Cardiac atrium fibroblast (primary cell): ENCODE measurements around the gene TMEM167B. TPM values are rescaled to one million over a fixed set of nuclear protein-coding genes. Genes with fewer than 3 reads are reported as not detected.

Experiments used
- total RNA-seq: library from RNA; depleted of rRNA; stranded (reverse); fragments of >200 nt; gene quantifications from 2 replicates; pipeline ENCODE4 v1.2.3, GENCODE V29; 2015

The TMEM167B gene
- total RNA-seq = 18.8 and 20.2 TPM in 2 replicates

DNA sequence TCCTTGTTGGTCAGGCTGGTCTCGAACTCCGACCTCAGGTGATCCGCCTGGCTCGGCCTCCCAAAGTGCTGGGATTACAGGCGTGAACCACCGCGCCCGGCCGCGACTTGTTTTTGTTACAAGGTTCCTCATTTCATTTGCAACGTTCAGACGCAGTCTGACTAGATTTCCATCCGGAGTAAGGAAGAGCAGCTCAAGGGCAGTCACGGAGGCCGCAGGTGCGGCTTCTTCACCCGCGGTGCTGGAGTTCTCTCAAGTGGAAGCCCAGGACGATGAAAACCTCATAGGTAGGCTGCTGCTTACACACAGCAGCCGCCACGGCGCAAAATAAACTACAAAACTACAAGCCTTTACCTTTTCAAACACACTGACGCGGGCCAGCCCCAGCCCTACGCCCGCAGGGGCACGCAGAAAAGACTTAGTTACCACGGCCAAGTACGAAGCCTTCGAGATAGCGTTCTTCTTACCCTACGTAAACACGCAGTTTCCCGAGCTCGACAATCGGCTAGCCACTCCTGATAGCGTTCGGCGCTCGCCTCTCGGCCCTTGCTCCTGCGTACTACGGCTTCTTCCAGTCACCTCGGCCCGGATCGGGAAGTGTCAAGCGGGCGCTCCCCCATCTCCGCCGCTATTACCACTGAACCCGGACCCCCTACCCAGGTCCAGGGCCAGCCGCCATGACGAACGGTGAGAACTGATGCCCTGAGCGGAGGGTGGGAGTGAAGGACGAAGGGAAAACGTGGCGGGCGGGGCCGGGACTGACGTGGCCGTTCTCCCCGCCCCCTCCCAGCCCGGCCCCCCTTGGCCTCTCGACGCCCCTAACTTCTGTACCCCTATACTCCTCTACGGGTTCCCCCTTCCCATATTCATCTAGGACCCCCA, at the start of gene TMEM167B:
TMEM167B (plus strand) TSS at position 569 of the 882 bp plus-strand sequence; CDS start at position 678, 109 bp downstream.

DNA sequence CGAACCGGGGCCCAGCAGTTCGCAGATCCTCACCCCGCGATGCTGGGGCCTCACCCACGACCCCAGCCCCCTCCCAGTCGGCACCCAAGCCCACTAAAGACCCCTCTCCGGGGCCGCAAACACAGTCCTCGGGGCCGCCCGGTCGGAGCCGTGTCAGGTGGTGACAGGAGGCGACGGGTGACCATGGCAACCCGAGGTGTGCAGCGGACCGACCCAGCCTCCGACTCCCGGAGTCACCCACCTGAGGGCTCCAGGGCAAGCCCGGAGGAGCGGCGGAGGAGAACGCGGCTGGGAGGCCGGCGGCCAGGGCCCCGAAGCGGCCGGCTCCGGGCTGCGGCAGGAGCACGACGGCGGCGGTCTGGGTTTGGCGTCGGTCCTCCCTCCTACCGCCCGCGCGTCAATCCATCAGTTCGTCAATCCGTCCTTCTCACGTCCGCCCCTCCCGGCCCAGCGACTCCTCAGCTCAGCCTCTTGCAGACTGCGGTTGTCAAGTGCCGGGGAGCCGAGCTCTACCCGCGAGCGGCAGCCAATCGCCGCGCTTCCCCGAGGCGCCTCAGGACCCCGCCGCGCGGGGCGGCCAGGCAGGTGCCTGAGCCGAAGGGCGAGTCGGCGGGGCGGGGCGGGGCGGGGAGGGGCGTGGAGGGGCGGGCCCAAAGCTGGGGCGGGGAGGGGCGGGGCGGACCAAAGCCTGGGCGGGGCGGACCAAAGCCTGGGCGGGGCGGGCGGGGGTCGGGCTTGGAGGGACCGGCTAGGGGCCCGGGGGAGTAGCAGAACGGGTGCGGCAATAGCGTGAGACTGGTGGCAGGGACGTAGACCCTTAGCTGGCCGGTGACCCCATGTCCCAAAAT, 48.7 kb upstream of the TMEM167B start, which contains the start of gene WDR47:
WDR47 (minus strand) TSS at position 482 of the 848 bp plus-strand sequence. CDS start 18,590 bp downstream, outside the sequence.

DNA sequence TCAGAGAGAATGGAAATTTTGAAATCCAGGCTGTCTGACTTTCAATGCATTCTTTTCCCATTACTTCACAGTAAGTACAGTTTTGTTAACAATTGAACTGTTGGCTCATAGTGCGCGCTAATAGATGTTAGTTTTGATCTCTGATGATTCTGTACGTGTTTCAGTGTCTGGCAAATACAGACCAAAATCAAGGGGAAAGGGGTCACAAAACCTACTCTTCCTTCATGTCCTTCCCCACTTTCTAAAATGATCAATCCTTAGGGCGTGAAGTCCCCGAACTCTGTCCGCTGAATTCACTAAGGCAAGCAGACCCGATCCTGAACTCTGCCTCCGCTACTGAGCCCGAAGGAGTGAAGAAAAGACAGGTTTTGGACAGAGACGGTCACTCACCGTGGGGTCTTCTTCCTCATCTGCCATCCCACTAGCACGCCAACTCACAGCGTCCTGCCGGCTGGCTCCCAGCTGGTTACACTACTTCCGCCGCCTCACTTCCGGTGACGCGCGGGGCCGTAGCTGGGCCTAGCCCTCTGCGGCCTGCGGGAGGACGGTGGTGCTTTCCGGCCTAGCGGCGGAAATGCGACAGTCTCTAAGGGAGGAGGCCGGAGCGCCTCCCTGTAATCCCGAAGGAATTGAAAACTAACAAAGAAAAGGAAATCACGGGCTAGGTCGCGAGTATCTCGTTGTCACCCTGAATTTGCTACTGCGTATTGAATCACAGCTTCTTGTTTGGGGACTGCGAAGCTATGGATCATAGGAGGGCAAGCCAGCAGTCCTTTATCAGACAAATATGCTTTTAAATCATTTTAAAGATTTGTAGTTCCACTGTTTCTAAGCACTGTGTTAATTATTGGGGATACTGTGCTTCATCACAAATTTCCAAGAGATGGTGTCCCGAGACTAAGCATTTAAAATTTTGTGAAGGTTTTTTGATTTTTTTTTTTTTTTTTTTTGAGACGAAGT, 14.8 kb upstream of the TMEM167B start, which contains the start of gene TAF13:
TAF13 (minus strand) TSS at position 473 of the 960 bp plus-strand sequence; CDS start at position 417, 56 bp downstream.

DNA sequence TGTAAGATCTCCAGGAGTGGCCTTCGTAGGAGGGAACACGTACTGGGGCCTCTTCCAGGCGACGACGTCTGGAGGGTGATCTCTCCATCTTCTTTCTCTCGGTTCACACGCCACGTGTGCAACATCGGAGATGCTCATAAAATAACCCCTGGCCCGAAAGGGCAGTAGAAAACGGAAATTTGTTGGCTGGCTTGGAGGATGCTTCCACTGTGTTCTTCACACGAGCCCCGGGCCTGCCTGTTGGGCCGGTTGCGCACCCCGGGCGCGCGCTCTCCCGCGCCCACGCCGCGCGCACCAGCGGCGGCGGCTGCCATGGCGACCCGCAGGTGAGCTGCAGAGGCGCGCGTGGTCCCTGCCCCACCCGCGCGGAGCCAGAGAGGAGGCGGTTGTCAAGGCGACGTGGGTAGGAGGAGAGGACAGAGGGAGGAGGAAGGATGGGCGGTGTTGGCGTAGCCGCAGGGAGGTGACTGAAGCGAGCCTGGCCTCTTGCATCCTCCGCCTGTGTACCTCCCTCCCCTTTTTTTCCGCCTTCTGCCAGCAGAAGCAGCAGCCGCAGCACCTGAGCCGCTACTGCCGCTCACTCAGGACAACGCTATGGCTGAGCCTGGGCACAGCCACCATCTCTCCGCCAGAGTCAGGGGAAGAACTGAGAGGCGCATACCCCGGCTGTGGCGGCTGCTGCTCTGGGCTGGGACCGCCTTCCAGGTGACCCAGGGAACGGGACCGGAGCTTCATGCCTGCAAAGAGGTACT, 23.2 kb downstream of the TMEM167B start, which contains the start of gene ELAPOR1:
ELAPOR1 (plus strand) TSS at position 526 of the 752 bp plus-strand sequence; CDS start at position 595, 69 bp downstream.

Other genes starting within 250 kb of the TMEM167B start
- not detected in 2 replicates for gene AKNAD1, start 233.7 kb upstream of the TMEM167B start, total RNA-seq
- gene GPSM2, start 213.8 kb upstream of the TMEM167B start, total RNA-seq = 9.6 and 21.8 TPM in 2 replicates
- gene CLCC1, start 127.3 kb upstream of the TMEM167B start, total RNA-seq = 26.2 and 31.1 TPM in 2 replicates
- gene WDR47, start 48.7 kb upstream of the TMEM167B start, total RNA-seq = 8.6 and 10.3 TPM in 2 replicates
- gene TAF13, start 14.8 kb upstream of the TMEM167B start, total RNA-seq = 46.2 and 65.3 TPM in 2 replicates
- 1.8 TPM in 1 of 2 replicates, not detected in the other for gene ELAPOR1, start 23.4 kb downstream of the TMEM167B start, total RNA-seq
- 204 and 220 TPM in 2 replicates for gene SARS1, start 123.2 kb downstream of the TMEM167B start, total RNA-seq
- 0.72 and 1.5 TPM in 2 replicates for gene CELSR2, start 158.8 kb downstream of the TMEM167B start, total RNA-seq
- 13.9 and 18.4 TPM in 2 replicates for gene PSRC1, start 192.4 kb downstream of the TMEM167B start, total RNA-seq
- gene MYBPHL, start 216.2 kb downstream of the TMEM167B start, total RNA-seq = not detected in 2 replicates